K562 (cell line): Measurements from ENCODE around the gene CBX8. TPM values are rescaled to one million over a fixed set of nuclear protein-coding genes. Genes with fewer than 3 reads are reported as not detected.

Experiments
- ETV6 ChIP-seq, 3 experiments: fragments of 150-350 bp in 1 of 3; sonication (generic) in 1 of 3; formaldehyde crosslinking in 1 of 3; IDR thresholded peaks; 2 replicates each; pipeline versions ENCODE4 v1.6.1 to v1.8.0; 2014 to 2022; ENCODE audit warnings: borderline replicate concordance in 2 of 3, low read depth in 2 of 3, antibody characterized with exemption in 1 of 3, low read length in 1 of 3, mild to moderate bottlenecking in 1 of 3, missing genetic modification reagents in 1 of 3
- PCBP1 ChIP-seq: fragments of 200-400 bp; formaldehyde crosslinking; IDR thresholded peaks from 2 replicates; pipeline ENCODE4 v1.6.1; 2018; ENCODE audit warnings: mild to moderate bottlenecking, low read depth, low read length; ENCODE audit not compliant: poor library complexity, severe bottlenecking
- TBP ChIP-seq: optimal IDR thresholded peaks from 2 replicates; pipeline ENCODE3; 2011; ENCODE audit warnings: low read depth, low read length, improper control_type of control experiment
- ZNF778 ChIP-seq: fragments of 450-650 bp; formaldehyde crosslinking; IDR thresholded peaks from 2 replicates; pipeline ENCODE4 v1.4.0; 2020; ENCODE audit warnings: mild to moderate bottlenecking, moderate library complexity
- ZNF79 ChIP-seq: fragments of 250-450 bp; sonication (Bioruptor Pico); IDR thresholded peaks from 2 replicates; pipeline ENCODE4 v1.4.0; 2020; ENCODE audit warnings: low read depth, mild to moderate bottlenecking, moderate library complexity
- polyA plus RNA-seq, 8 experiments: library from polyadenylated mRNA; depleted of rRNA in 4 of 8; stranded (reverse) in 5 of 8; unstranded in 3 of 8; fragments of >200 nt; fragmentation: Nextera tagmentation in 2 of 8; fragmentation: Illumina TruSeq in 1 of 8; extraction: Ambion mirVana in 2 of 8; extraction: Trizol in 1 of 8; gene quantifications; 2 replicates each; pipeline versions ENCODE4 v1.2.1 to v1.2.3, GENCODE V29; 2011 to 2014; ENCODE audit warnings: inconsistent platforms in 1 of 8, missing spikeins in 1 of 8
- total RNA-seq, 7 experiments: library from RNA; depleted of rRNA in 6 of 7; stranded (reverse); fragments of >200 nt in 6 of 7; fragmentation: Illumina TruSeq in 2 of 7; extraction: Trizol in 2 of 7; gene quantifications; 2 replicates each; pipeline versions ENCODE4 v1.2.1 to v1.2.3, GENCODE V29; 2011 to 2021; ENCODE audit warnings: low replicate concordance in 1 of 7
- TF ChIP-seq, protein P1 (sequence below): fragments of 450-650 bp; IDR thresholded peaks from 2 replicates; pipeline ENCODE4 v1.6.1; 2016; ENCODE audit warnings: mild to moderate bottlenecking, moderate library complexity
- TF ChIP-seq, protein P2 (sequence below): fragments of 450-650 bp; IDR thresholded peaks from 2 replicates; pipeline ENCODE4 v1.6.1; 2016; ENCODE audit warnings: borderline replicate concordance
- TF ChIP-seq, protein P3 (sequence below): fragments of 250-450 bp; sonication (Bioruptor Pico); IDR thresholded peaks from 2 replicates; pipeline ENCODE4 v1.5.0; 2022; ENCODE audit warnings: mild to moderate bottlenecking

CBX8 gene
- total and polyA plus RNA-seq, 9 of the 15 experiments (the other 6 are each of a cell fraction or from before 2014, with no cell fraction given), result 0.08 to 11.9 (median 2.6) TPM

DNA sequence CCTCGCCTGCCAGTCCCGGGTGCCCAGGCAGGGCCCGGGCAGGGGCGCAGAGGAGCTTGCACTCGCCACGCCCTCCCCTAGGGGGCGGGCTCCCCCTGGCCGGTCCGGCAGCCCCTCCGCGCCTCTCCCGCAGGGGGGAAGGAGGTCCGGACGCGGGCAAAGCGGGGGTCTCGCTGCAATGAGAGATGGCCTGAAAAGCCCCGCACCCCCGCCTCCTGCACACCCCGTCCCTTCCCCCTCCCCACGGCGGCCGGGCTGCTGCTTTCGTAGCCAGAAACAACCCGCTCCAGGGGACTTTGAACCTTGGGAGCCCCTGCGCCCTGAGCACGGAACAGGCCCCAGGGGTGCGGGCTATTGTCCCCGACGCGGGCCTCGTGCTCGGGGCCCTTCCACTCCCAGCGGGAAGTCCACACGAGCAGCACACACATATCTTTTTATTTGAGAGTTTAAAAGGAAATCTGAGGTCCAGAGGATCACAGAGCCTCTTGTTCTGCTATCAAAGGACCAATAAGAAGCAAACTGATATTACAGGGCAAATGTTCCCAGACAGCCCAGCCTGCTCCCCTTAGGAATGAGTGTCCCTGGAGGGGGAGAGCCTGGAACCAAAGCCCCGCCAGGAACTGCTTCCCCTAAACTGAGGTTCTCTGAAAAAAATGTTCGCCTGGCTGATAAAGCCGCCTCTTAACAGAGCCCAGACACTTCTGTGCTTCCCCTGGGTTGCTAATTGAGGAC, 48.2 kb upstream of the CBX8 start (continued):
- TF ChIP-seq, protein P1, sequence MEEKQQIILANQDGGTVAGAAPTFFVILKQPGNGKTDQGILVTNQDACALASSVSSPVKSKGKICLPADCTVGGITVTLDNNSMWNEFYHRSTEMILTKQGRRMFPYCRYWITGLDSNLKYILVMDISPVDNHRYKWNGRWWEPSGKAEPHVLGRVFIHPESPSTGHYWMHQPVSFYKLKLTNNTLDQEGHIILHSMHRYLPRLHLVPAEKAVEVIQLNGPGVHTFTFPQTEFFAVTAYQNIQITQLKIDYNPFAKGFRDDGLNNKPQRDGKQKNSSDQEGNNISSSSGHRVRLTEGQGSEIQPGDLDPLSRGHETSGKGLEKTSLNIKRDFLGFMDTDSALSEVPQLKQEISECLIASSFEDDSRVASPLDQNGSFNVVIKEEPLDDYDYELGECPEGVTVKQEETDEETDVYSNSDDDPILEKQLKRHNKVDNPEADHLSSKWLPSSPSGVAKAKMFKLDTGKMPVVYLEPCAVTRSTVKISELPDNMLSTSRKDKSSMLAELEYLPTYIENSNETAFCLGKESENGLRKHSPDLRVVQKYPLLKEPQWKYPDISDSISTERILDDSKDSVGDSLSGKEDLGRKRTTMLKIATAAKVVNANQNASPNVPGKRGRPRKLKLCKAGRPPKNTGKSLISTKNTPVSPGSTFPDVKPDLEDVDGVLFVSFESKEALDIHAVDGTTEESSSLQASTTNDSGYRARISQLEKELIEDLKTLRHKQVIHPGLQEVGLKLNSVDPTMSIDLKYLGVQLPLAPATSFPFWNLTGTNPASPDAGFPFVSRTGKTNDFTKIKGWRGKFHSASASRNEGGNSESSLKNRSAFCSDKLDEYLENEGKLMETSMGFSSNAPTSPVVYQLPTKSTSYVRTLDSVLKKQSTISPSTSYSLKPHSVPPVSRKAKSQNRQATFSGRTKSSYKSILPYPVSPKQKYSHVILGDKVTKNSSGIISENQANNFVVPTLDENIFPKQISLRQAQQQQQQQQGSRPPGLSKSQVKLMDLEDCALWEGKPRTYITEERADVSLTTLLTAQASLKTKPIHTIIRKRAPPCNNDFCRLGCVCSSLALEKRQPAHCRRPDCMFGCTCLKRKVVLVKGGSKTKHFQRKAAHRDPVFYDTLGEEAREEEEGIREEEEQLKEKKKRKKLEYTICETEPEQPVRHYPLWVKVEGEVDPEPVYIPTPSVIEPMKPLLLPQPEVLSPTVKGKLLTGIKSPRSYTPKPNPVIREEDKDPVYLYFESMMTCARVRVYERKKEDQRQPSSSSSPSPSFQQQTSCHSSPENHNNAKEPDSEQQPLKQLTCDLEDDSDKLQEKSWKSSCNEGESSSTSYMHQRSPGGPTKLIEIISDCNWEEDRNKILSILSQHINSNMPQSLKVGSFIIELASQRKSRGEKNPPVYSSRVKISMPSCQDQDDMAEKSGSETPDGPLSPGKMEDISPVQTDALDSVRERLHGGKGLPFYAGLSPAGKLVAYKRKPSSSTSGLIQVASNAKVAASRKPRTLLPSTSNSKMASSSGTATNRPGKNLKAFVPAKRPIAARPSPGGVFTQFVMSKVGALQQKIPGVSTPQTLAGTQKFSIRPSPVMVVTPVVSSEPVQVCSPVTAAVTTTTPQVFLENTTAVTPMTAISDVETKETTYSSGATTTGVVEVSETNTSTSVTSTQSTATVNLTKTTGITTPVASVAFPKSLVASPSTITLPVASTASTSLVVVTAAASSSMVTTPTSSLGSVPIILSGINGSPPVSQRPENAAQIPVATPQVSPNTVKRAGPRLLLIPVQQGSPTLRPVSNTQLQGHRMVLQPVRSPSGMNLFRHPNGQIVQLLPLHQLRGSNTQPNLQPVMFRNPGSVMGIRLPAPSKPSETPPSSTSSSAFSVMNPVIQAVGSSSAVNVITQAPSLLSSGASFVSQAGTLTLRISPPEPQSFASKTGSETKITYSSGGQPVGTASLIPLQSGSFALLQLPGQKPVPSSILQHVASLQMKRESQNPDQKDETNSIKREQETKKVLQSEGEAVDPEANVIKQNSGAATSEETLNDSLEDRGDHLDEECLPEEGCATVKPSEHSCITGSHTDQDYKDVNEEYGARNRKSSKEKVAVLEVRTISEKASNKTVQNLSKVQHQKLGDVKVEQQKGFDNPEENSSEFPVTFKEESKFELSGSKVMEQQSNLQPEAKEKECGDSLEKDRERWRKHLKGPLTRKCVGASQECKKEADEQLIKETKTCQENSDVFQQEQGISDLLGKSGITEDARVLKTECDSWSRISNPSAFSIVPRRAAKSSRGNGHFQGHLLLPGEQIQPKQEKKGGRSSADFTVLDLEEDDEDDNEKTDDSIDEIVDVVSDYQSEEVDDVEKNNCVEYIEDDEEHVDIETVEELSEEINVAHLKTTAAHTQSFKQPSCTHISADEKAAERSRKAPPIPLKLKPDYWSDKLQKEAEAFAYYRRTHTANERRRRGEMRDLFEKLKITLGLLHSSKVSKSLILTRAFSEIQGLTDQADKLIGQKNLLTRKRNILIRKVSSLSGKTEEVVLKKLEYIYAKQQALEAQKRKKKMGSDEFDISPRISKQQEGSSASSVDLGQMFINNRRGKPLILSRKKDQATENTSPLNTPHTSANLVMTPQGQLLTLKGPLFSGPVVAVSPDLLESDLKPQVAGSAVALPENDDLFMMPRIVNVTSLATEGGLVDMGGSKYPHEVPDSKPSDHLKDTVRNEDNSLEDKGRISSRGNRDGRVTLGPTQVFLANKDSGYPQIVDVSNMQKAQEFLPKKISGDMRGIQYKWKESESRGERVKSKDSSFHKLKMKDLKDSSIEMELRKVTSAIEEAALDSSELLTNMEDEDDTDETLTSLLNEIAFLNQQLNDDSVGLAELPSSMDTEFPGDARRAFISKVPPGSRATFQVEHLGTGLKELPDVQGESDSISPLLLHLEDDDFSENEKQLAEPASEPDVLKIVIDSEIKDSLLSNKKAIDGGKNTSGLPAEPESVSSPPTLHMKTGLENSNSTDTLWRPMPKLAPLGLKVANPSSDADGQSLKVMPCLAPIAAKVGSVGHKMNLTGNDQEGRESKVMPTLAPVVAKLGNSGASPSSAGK, result peak; percentile 46
- TF ChIP-seq ZNF778 (no peak), PCBP1 (no peak), ETV6 (IDR thresholded peaks at IDR 0.05; ENCODE audit: borderline replicate concordance in 1 of 2, low read depth in 2 of 2, low read length in 1 of 2) (no peak), ETV6 (CRISPR knock-in tag; IDR thresholded peaks at IDR 0.05; ENCODE audit: borderline replicate concordance) (no peak), ZNF79 (CRISPR knock-in tag) (no peak), TBP (no peak)
- TF ChIP-seq, protein P2, sequence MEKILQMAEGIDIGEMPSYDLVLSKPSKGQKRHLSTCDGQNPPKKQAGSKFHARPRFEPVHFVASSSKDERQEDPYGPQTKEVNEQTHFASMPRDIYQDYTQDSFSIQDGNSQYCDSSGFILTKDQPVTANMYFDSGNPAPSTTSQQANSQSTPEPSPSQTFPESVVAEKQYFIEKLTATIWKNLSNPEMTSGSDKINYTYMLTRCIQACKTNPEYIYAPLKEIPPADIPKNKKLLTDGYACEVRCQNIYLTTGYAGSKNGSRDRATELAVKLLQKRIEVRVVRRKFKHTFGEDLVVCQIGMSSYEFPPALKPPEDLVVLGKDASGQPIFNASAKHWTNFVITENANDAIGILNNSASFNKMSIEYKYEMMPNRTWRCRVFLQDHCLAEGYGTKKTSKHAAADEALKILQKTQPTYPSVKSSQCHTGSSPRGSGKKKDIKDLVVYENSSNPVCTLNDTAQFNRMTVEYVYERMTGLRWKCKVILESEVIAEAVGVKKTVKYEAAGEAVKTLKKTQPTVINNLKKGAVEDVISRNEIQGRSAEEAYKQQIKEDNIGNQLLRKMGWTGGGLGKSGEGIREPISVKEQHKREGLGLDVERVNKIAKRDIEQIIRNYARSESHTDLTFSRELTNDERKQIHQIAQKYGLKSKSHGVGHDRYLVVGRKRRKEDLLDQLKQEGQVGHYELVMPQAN, result no peak
- TF ChIP-seq, protein P3, sequence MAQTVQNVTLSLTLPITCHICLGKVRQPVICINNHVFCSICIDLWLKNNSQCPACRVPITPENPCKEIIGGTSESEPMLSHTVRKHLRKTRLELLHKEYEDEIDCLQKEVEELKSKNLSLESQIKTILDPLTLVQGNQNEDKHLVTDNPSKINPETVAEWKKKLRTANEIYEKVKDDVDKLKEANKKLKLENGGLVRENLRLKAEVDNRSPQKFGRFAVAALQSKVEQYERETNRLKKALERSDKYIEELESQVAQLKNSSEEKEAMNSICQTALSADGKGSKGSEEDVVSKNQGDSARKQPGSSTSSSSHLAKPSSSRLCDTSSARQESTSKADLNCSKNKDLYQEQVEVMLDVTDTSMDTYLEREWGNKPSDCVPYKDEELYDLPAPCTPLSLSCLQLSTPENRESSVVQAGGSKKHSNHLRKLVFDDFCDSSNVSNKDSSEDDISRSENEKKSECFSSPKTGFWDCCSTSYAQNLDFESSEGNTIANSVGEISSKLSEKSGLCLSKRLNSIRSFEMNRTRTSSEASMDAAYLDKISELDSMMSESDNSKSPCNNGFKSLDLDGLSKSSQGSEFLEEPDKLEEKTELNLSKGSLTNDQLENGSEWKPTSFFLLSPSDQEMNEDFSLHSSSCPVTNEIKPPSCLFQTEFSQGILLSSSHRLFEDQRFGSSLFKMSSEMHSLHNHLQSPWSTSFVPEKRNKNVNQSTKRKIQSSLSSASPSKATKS (CRISPR knock-in tag), result no peak
